Left cardiac atrium (tissue), 4 donors: ENCODE results near the gene WIPF2. TPM values are rescaled to one million over a fixed set of nuclear protein-coding genes. Genes with fewer than 3 reads are reported as not detected.

Experiments used
- ATAC-seq, 2 donors: fragments of 200-7000 bp; cut with Tn5 transposase; one replicate each; pipeline ENCODE4 v1.9.1; 2020; ENCODE audit warnings: mild to moderate bottlenecking in 2 of 2, moderate library complexity in 2 of 2
- DNase-seq: peaks from one replicate; pipeline ENCODE4 v3.0.0-alpha.2; 2020
- intact Hi-C, 2 donors: fragments of 100-400 bp; cut with DNase I; formaldehyde crosslinking; loops; one replicate each; pipeline versions ENCODE4 v1.14.1 to v1.15.1; 2022 to 2023
- long read RNA-seq: library from polyadenylated mRNA; unstranded; transcript quantifications from one replicate; pipeline ENCODE4 v2.0.0, GENCODE V29; 2021
- total RNA-seq, 2 donors: library from RNA; stranded (reverse); fragmentation: NEBNext Ultra II Directional; extraction: Animal tissue kit (Norgen Biotek cat#: 25700); gene quantifications; one replicate each; pipeline ENCODE4 v1.2.1, GENCODE V29; 2021
- donor health status: DM: no; HTN: yes; CAD: no.
- donor health status: DM: no; HTN: yes; CAD: no; lungs with severe emphysema.
- donor health status: DM: yes; HTN: yes; CAD: no.
- donor health status: Dilated cardiomyopathy.

The WIPF2 gene, protein sequence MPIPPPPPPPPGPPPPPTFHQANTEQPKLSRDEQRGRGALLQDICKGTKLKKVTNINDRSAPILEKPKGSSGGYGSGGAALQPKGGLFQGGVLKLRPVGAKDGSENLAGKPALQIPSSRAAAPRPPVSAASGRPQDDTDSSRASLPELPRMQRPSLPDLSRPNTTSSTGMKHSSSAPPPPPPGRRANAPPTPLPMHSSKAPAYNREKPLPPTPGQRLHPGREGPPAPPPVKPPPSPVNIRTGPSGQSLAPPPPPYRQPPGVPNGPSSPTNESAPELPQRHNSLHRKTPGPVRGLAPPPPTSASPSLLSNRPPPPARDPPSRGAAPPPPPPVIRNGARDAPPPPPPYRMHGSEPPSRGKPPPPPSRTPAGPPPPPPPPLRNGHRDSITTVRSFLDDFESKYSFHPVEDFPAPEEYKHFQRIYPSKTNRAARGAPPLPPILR
- total RNA-seq: 10 to 100 TPM; 13.9 to 14.4 TPM
- long read RNA-seq, full-length matches to known transcripts: 10 of 12 reads
- long read RNA-seq, partial matches to known transcripts: 1 of 12 reads
- long read RNA-seq, other reads (novel, unspliced or antisense): 1 of 12 reads

DNA sequence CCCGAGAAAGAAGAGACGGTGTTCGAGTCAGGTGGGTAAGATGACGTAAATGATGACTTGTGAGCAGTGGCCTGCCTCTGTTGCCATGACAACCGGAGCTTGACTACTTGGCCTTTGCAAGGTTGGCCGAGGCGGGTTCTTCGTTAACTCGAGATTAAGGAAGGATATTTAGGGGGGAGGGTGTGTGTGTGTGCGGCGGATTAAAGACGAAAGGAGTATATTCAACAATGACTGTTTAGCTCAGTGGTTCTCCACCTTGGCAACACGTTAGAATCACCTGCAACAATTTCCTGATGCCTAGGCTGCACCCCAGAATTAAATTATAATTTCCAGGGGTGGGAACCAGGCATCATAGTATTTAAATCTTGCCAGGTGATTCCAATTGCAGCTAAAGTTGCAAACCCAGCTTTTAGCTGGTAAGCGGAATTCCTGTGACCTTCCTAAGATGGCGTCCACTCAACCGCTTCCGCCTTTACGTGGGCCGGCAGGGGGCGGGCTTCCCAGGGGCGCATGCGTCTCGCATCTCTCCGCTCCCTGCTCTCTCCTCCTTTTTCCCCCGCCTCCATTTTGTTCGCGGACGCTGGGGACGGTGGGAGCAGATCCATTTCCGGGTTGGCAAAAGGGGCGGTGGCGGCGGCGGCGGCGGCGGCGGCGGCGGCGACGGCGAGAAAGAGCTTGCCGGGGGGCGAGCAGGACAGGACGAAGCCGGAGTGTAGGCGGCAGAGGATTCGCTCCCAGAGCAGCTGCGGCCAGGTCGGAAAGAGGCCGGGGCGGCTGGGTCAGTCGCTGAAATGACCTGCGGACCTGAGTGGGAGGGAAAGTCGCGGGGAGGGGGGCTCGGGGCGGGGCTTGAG, at the start of gene WIPF2:
WIPF2 (plus strand) TSS at position 565 of the 854 bp plus-strand sequence. CDS start 37,156 bp downstream, outside the sequence.
- intact Hi-C loops: loop anchor here in 1 of 2 donors (2.0 kb wide), 1 partner anchor 68 kb away; the partner anchor contains the start of gene CDC6
- ATAC-seq (peak; percentile 99), DNase-seq (peak; percentile 97)

DNA sequence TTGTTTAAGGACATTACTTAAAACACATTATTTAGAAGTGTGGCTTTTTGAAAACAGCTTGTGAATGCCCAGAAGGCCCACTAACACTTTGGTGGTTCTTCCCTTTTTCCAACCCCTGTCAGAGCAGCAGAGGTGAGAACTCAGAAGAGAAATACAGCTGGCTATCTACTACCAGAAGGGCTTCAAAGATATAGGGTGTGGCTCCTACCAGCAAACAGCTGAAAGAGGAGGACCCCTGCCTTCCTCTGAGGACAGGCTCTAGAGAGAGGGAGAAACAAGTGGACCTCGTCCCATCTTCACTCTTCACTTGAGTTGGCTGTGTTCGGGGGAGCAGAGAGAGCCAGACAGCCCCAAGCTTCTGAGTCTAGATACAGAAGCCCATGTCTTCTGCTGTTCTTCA, 48.8 kb upstream of the WIPF2 start:
- ATAC-seq (no peak), DNase-seq (no peak)
- intact Hi-C loops: loop anchor here in 1 of 2 donors (10.0 kb wide), 1 partner anchor 56 kb away; no protein-coding TSS in a partner anchor

GRCh38 chr17:40171750-40172149, 47.4 kb upstream of the WIPF2 start:
- DNase-seq (no peak), ATAC-seq (no peak)
- intact Hi-C loops: loop anchor here in 1 of 2 donors (10.0 kb wide), 1 partner anchor 57 kb away; no protein-coding TSS in a partner anchor

- no peak for ATAC-seq
- intact Hi-C loops: loop anchor here in 1 of 2 donors (10.0 kb wide), 1 partner anchor 58 kb away; no protein-coding TSS in a partner anchor
- DNase-seq: no peak
These were observed 45.9 kb upstream of the WIPF2 start for GRCh38 chr17:40173091-40173777.

DNA sequence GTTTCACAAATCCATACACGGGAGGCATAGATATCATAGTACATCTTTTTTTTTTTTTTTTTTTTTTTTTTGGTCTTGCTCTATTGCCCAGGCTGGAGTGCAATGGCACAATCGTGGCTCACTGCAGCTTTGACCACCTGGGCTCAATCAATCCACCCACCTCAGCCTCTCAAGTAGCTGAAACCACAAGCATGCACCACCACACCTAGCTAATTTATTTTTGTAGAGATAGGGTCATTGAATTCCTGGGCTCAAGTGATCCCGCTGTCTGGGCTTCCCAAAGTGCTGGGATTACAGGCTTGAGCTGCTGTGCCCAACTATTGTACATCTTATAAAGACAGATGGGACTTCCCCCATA, 45.3 kb upstream of the WIPF2 start:
- DNase-seq: no peak
- no peak for ATAC-seq
- intact Hi-C loops: loop anchor here in 1 of 2 donors (10.0 kb wide), 1 partner anchor 59 kb away; no protein-coding TSS in a partner anchor

- ATAC-seq (no peak), DNase-seq (no peak)
- intact Hi-C loops: loop anchor here in 1 of 2 donors (10.0 kb wide), 1 partner anchor 60 kb away; no protein-coding TSS in a partner anchor
These were observed 44.6 kb upstream of the WIPF2 start for GRCh38 chr17:40174514-40174913.

GRCh38 chr17:40175928-40176753, 43.0 kb upstream of the WIPF2 start:
- intact Hi-C loops: loop anchor here (5.0 to 10.0 kb wide), 2 partner anchors 61 to 159 kb away; partner anchors contain the start of gene CSF3 (in 1 of the 2)
- ATAC-seq: no peak
- no peak for DNase-seq

DNA sequence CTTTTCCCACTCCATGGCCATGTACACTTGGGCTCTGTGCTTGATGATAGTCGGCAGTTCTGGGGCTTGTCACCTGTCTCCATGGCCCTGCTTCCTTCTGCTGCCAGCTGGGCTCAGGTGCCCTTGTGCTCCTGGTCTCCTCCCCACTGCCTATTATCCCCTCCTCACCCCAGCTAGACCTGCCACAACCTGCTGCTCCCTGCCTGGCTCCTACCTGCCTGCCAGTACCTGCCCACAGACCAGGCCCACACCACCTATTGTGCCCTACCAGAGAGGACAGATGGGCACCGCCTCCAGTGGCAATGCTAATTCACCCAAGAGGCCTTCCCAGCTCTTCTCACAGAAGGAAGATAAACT, 42.4 kb upstream of the WIPF2 start:
- ATAC-seq (no peak), DNase-seq (no peak)
- intact Hi-C loops: loop anchor here (5.0 to 10.0 kb wide), 2 partner anchors 62 to 159 kb away; partner anchors contain the start of gene CSF3 (in 1 of the 2)

- intact Hi-C loops: loop anchor here (5.0 to 10.0 kb wide), 2 partner anchors 63 to 160 kb away; partner anchors contain the start of gene CSF3 (in 1 of the 2)
- ATAC-seq (peak; percentile 90 to 92), DNase-seq (peak; percentile 82)
These were observed 41.7 kb upstream of the WIPF2 start, which contains the start of gene RAPGEFL1 for GRCh38 chr17:40177275-40177874. Gene RAPGEFL1 (plus strand): TSS chr17:40177470. CDS start chr17:40177862, 392 bp downstream.

DNA sequence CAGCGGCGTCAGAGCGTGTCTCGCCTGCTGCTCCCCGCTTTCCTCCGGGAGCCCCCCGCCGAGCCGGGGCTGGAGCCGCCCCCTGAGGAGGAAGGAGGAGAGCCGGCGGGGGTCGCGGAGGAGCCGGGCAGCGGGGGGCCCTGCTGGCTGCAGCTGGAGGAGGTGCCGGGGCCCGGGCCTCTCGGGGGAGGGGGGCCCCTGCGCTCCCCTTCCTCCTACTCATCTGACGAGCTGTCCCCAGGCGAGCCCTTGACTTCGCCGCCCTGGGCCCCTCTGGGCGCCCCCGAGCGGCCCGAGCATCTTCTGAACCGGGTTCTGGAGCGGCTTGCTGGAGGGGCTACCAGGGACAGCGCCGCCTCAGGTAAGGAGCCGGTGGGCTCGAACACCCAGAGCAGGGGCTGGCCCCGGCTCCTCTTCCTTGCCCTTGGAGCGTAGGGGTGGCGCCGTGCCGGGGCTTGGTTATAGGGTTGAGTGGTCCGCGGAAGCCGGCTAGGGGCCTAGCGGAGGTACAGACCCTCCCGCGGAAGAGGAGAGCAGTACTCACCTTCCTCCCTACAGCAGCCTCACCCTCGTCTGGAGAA, 41.0 kb upstream of the WIPF2 start:
- ATAC-seq: peak in 1 of 2 donors; percentile 2
- intact Hi-C loops: loop anchor here (5.0 to 10.0 kb wide), 2 partner anchors 63 to 161 kb away; partner anchors contain the start of gene CSF3 (in 1 of the 2)

DNA sequence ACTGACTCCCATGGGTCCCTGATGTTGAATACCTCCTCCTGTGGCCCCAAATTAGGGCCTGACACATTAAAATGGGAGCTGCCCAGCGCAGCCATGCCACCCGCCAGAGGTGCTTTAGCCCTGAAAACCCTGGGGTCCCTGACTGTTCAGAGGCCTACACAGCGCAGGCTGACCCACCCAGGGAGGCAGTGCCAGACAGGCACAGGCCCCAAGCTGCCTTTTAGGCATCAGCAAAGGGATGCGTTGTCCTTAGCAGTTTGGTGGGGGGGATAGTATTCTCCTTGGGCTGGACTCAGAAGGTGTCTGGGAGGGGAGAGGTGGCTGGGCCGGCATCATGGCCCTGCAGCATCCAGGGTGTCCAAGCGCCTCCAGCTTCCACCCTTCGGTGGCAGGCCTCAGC, 40.4 kb upstream of the WIPF2 start:
- ATAC-seq: no peak
- intact Hi-C loops: loop anchor here (5.0 to 10.0 kb wide), 2 partner anchors 64 to 161 kb away; partner anchors contain the start of gene CSF3 (in 1 of the 2)

More for the DNA sequence above, 41.0 kb upstream of the WIPF2 start:
- no peak for DNase-seq

DNA sequence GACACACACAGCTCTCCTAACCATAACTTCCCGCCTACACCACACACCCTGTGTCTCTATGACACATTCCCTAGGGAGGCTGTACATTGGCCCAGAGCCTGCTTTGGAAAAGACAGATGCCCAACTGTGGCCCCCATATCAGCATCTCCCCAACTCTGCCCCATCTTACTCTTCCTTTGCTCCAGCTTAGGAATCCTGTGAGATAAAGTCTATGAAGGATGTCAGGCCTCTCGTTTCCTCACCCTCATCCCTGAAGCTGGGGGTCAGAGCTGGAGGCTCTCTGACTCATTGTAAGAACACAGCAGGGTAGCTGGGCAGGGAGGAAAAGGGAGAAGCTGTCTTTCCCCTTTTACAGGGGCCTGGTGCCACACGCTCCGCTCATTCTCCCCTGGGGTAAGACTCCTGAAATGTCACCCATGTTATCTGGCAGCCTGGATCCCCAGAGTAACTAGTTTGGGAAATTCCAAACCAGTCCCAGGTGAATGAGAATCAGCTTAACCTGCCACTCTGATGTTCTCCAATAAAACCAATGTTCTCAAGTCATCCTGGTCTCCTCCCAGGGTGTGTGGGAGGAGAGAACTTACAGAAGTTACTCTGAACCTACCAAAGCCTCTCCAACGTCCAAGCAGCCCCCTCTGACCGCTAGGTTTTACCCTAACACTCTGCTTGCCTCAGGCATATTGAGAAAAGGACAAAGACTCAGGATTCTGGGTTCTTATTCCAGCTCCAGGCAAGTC, 39.0 kb upstream of the WIPF2 start:
- DNase-seq (no peak), ATAC-seq (peak in 1 of 2 donors; percentile 11)
- intact Hi-C loops: loop anchor here (5.0 to 10.0 kb wide), 2 partner anchors 65 to 163 kb away; partner anchors contain the start of gene CSF3 (in 1 of the 2)

More for the DNA sequence above, 40.4 kb upstream of the WIPF2 start:
- DNase-seq: no peak

DNA sequence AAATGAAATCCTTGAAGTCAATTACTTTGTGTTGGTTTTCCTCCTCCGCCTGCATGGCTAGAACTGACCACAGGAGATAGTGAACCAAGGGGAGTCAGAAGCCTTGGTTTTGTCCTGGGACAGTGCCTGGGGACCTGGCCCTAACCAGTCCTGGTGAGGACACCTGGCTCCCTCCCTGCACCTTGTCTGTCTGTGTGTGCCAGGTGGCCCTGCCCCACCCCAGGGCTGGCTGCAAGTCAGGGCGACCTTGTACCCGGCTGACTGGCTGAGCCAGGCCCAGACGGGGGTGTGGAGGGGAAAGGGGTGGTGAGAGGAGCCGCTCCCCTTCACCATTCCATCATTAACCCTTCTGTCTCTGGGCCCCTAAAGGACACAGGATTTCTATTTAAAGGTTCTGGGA, 38.4 kb upstream of the WIPF2 start:
- intact Hi-C loops: no loop called here
- ATAC-seq (no peak), DNase-seq (no peak)

DNA sequence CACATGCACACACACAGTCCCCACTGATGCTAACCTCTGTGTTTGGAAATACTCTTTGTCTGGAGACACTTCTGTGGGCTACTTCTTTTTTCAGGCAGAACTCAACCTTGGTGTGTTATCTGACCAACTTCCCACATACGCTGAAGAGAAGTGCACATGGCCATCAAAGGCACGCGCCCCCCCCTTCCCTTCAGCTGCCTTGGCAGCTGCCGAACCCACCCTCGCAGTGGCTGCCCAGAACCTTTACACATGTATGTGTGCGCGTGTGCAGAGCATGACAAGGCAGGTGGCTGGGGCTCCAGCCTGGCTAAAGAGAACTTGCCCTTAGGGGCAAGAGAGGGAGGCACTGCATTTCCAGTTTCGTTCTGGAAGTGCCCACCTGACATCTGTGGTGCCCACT, 37.9 kb upstream of the WIPF2 start:
- no peak for ATAC-seq

DNA sequence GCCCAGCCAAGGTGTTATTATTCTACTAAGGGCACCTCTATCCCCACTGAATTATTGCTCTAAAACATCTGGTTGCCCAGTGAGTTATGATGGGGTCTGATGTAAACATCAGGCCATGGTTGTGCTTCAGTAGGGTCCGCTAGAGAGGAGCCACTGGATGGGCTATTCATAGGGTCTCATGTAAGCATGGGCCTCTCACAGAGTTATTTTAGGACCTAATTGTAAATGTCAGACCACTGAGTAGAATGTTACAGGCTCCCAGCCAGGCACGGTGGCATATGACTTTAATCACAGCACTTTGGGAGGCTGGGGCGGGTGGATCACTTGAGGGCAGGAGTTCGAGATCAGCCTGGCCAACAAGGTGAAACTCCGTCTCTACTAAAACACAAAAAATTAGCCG, 36.5 kb upstream of the WIPF2 start:
- ATAC-seq (no peak), DNase-seq (no peak)
- intact Hi-C loops: no loop called here

More for the DNA sequence above, 37.9 kb upstream of the WIPF2 start:
- intact Hi-C loops: no loop called here
- no peak for DNase-seq

GRCh38 chr17:40187238-40187637, 31.9 kb upstream of the WIPF2 start:
- no peak for ATAC-seq

More at GRCh38 chr17:40187238-40187637, 31.9 kb upstream of the WIPF2 start:
- intact Hi-C loops: no loop called here
- DNase-seq: no peak
